Measurements from ENCODE around the gene ZNF880. TPM values are rescaled to one million over a fixed set of nuclear protein-coding genes. Genes with fewer than 3 reads are reported as not detected.
"Not testable (repeated sequence)": the region's sequence is repeated elsewhere in the genome, so short reads cannot be mapped to it uniquely, and the experiment has no call there.

ZNF880 gene
- 13.6 TPM for total RNA-seq
- long read RNA-seq, transcript ZNF880-202 (4 exons, 2,230 nt) = major isoform, 10 of 15 reads
- long read RNA-seq, partial matches to known transcripts = 0 of 15 reads
- long read RNA-seq, other reads (novel, unspliced or antisense) = 4 of 15 reads

- DNase-seq (ENCODE audit: low spot score) = peak; percentile 95
These were observed at the start of gene ZNF880 for GRCh38 chr19:52369559-52370340. TSS of gene ZNF880 (plus strand) at chr19:52369923. CDS start at chr19:52369966, 43 bp downstream.

GRCh38 chr19:52322429-52322828 lies 47.3 kb upstream of the ZNF880 start:
- no peak for DNase-seq (ENCODE audit: low spot score)

GRCh38 chr19:52331757-52332156 lies 38.0 kb upstream of the ZNF880 start:
- no peak for DNase-seq (ENCODE audit: low spot score)

GRCh38 chr19:52335768-52336116 lies 34.0 kb upstream of the ZNF880 start:
- DNase-seq (ENCODE audit: low spot score) = no peak

- peak; percentile 96 for DNase-seq (ENCODE audit: low spot score)
These were observed 33.5 kb upstream of the ZNF880 start, which contains the start of gene ZNF610 for GRCh38 chr19:52336117-52336790. TSS of gene ZNF610 (plus strand) at chr19:52336243. CDS start at chr19:52349173, 12,930 bp downstream.

GRCh38 chr19:52336791-52337381 lies 32.8 kb upstream of the ZNF880 start:
- no peak for DNase-seq (ENCODE audit: low spot score)

GRCh38 chr19:52339022-52339421 lies 30.7 kb upstream of the ZNF880 start:
- not testable (repeated sequence) for DNase-seq (ENCODE audit: low spot score)

- DNase-seq (ENCODE audit: low spot score) = no peak
These were observed 26.2 kb upstream of the ZNF880 start for GRCh38 chr19:52343548-52343947.

GRCh38 chr19:52345162-52345561 lies 24.6 kb upstream of the ZNF880 start:
- no peak for DNase-seq (ENCODE audit: low spot score)

- no peak for DNase-seq (ENCODE audit: low spot score)
These were observed 18.2 kb upstream of the ZNF880 start for GRCh38 chr19:52351512-52351911.

- no peak for DNase-seq (ENCODE audit: low spot score)
These were observed 3.3 kb upstream of the ZNF880 start for GRCh38 chr19:52366414-52366824.

GRCh38 chr19:52370341-52370710 lies 603 bp downstream of the ZNF880 start:
- DNase-seq (ENCODE audit: low spot score) = no peak

GRCh38 chr19:52391135-52391534 lies 21.4 kb downstream of the ZNF880 start:
- DNase-seq (ENCODE audit: low spot score) = no peak

GRCh38 chr19:52397310-52398080 lies 27.8 kb downstream of the ZNF880 start, which contains the start of gene ZNF528:
TSS of gene ZNF528 (plus strand) at chr19:52397849. CDS start at chr19:52402014, 4,165 bp downstream.
- peak; percentile 99 for DNase-seq (ENCODE audit: low spot score)

- DNase-seq (ENCODE audit: low spot score) = no peak
These were observed 28.3 kb downstream of the ZNF880 start for GRCh38 chr19:52398081-52398441.

GRCh38 chr19:52410276-52410675 lies 40.6 kb downstream of the ZNF880 start:
- DNase-seq (ENCODE audit: low spot score) = no peak

- DNase-seq (ENCODE audit: low spot score) = no peak
These were observed 46.0 kb downstream of the ZNF880 start for GRCh38 chr19:52415711-52416110.

GRCh38 chr19:52428937-52429336 lies 59.2 kb downstream of the ZNF880 start, which contains the start of gene ZNF534:
TSS of gene ZNF534 (plus strand) at chr19:52429148. CDS start at chr19:52431475, 2,327 bp downstream.
- DNase-seq (ENCODE audit: low spot score) = no peak

Measured in mesenteric fat pad (tissue), 1 donor.